HepG2 (cell line): Measurements from ENCODE around the gene TENM3. TPM values are rescaled to one million over a fixed set of nuclear protein-coding genes. Genes with fewer than 3 reads are reported as not detected.

Source experiments
- ATAC-seq: fragments of 200-7000 bp; cut with Tn5 transposase; 3 replicates; pipeline ENCODE4 v1.9.1; 2020; ENCODE audit warnings: mild to moderate bottlenecking, moderate library complexity
- BruUV-seq: library from RNA; stranded (reverse); fragments of 400-500 nt; replicated peaks from 2 replicates; lab custom pipeline; 2021; lab: Mats Ljungman, UMichigan
- CTCF ChIA-PET: fragments of 300-600 bp; formaldehyde crosslinking; extraction: SDS; loops from one replicate; lab custom pipeline; 2021; ENCODE audit warnings: low total read pairs, inconsistent platforms, low intra/inter-chr PET ratio; lab: Yijun Ruan, JAX
- POLR2A ChIA-PET: fragments of 350-600 bp; sonication (Branson Sonifier 250); formaldehyde crosslinking; loops from one replicate; lab custom pipeline; 2020; ENCODE audit warnings: antibody characterized with exemption, inconsistent platforms; lab: Yijun Ruan, JAX
- DNase-seq: peaks from one replicate; pipeline ENCODE4 v3.0.0-alpha.2; 2015; ENCODE audit warnings: low spot score
- FAIRE-seq: peaks from 3 replicates; lab custom pipeline; 2011; peaks lifted over from hg19 to GRCh38; lab: Jason Lieb, UNC
- H2AFZ ChIP-seq: one replicate; pipeline ENCODE4 v1.6.1; 2011; ENCODE audit warnings: low read length, inconsistent platforms
- H3K27ac ChIP-seq: fragments of 300-600 bp; 3 replicates; pipeline ENCODE4 v1.8.0; 2011; ENCODE audit warnings: mixed run types, mild to moderate bottlenecking, mixed read lengths, low read length, inconsistent platforms; ENCODE audit not compliant: insufficient read depth; ENCODE audit errors: extremely low read length
- H3K27me3 ChIP-seq, 2 experiments: fragments of 200-600 bp in 1 of 2; 2 replicates in 1 of 2; 3 replicates in 1 of 2; pipeline versions ENCODE4 v1.6.0 to v1.8.0; 2011; ENCODE audit warnings: low read length in 2 of 2, mild to moderate bottlenecking in 2 of 2, moderate library complexity in 2 of 2, inconsistent platforms in 1 of 2; ENCODE audit not compliant: insufficient read depth in 2 of 2, control insufficient read depth in 1 of 2
- H3K36me3 ChIP-seq, 2 experiments: fragments of 200-600 bp in 1 of 2; replicated peaks in 1 of 2; 2 replicates in 1 of 2; 3 replicates in 1 of 2; pipeline versions ENCODE4 v1.5.1 to v1.8.0; 2011; ENCODE audit warnings: low read length in 2 of 2, inconsistent platforms in 1 of 2; ENCODE audit not compliant: insufficient read depth in 2 of 2, control insufficient read depth in 1 of 2
- H3K4me1 ChIP-seq: 2 replicates; pipeline ENCODE4 v1.5.1; 2012; ENCODE audit warnings: low read length, inconsistent platforms; ENCODE audit not compliant: insufficient read depth
- H3K4me2 ChIP-seq: 2 replicates; pipeline ENCODE4 v1.6.0; 2011; ENCODE audit warnings: low read depth, low read length, inconsistent platforms
- H3K4me3 ChIP-seq, 3 experiments: fragments of 200-600 bp in 1 of 3; sonication (generic), shearing (Covaris generic) in 1 of 3; replicated peaks in 1 of 3; 2 replicates each; pipeline ENCODE4 v1.5.1; 2011 to 2016; ENCODE audit warnings: low read length in 3 of 3, inconsistent platforms in 2 of 3, low read depth in 2 of 3, mild to moderate bottlenecking in 2 of 3, control low read depth in 1 of 3, mixed read lengths in 1 of 3; ENCODE audit not compliant: insufficient read depth in 1 of 3
- H3K79me2 ChIP-seq: one replicate; pipeline ENCODE4 v1.6.1; 2011; ENCODE audit warnings: low read length, inconsistent platforms; ENCODE audit not compliant: insufficient read depth
- H3K9ac ChIP-seq: 2 replicates; pipeline ENCODE4 v1.6.0; 2011; ENCODE audit warnings: mild to moderate bottlenecking, low read depth, low read length, inconsistent platforms; ENCODE audit not compliant: insufficient read depth
- H3K9me3 ChIP-seq: 2 replicates; pipeline ENCODE4 v1.5.1; 2012; ENCODE audit warnings: mild to moderate bottlenecking, low read length
- H4K20me1 ChIP-seq: 2 replicates; pipeline ENCODE4 v1.6.0; 2011; ENCODE audit warnings: inconsistent platforms, mild to moderate bottlenecking, low read length, moderate library complexity; ENCODE audit not compliant: insufficient read depth
- ARNT2 ChIP-seq: sonication (generic); formaldehyde crosslinking; IDR thresholded peaks from 2 replicates; pipeline ENCODE4 v1.8.0; 2022; ENCODE audit warnings: mild to moderate bottlenecking, low read depth, missing genetic modification reagents, moderate library complexity
- CCAR2 ChIP-seq: fragments of 200-400 bp; formaldehyde crosslinking; optimal IDR thresholded peaks from 2 replicates; pipeline ENCODE3; 2018; ENCODE audit warnings: low read depth, mild to moderate bottlenecking, low read length, moderate library complexity
- DMAP1 ChIP-seq: IDR thresholded peaks from 2 replicates; pipeline ENCODE4 v1.6.1; 2016
- ETV5 ChIP-seq: IDR thresholded peaks from 2 replicates; pipeline ENCODE4 v1.6.1; 2018; ENCODE audit warnings: missing biosample characterization, missing genetic modification reagents, inconsistent platforms, borderline replicate concordance
- ZBTB7B ChIP-seq: sonication (generic); formaldehyde crosslinking; IDR thresholded peaks from 2 replicates; pipeline ENCODE4 v1.4.0; 2020; ENCODE audit warnings: missing genetic modification reagents
- ZFP1 ChIP-seq: IDR thresholded peaks from 2 replicates; pipeline ENCODE4 v1.6.1; 2016
- ZNF180 ChIP-seq: sonication (generic); formaldehyde crosslinking; IDR thresholded peaks from 2 replicates; pipeline ENCODE4 v1.4.0; 2020; ENCODE audit warnings: low read depth, missing genetic modification reagents, borderline replicate concordance
- ZNF256 ChIP-seq: sonication (generic); formaldehyde crosslinking; conservative IDR thresholded peaks from 2 replicates; pipeline ENCODE4 v1.4.0; 2020; ENCODE audit warnings: missing genetic modification reagents
- ZNF790 ChIP-seq: sonication (generic); formaldehyde crosslinking; IDR thresholded peaks from 2 replicates; pipeline ENCODE4 v1.8.0; 2022; ENCODE audit warnings: missing genetic modification reagents, mild to moderate bottlenecking, borderline replicate concordance
- WGBS: methylation state at CpG from one replicate; pipeline ENCODE4 v1.1.6; 2017; ENCODE audit warnings: low lambda C conversion rate; 5-methylcytosine and 5-hydroxymethylcytosine counted together
- in situ Hi-C: cut with HindIII; loops from 2 replicates; pipeline ENCODE4 v1.10.0; 2017; ENCODE audit warnings: low pct_unique_long_range_greater_than_20kb; ENCODE audit not compliant: extremely low pct_ligation_motif_present
- intact Hi-C: fragments of 100-400 bp; cut with micrococcal nuclease; formaldehyde crosslinking; loops from one replicate; pipeline ENCODE4 v1.10.0; 2022; ENCODE audit not compliant: unreplicated experiment
- polyA plus RNA-seq, 8 experiments: library from polyadenylated mRNA; depleted of rRNA in 3 of 8; stranded (reverse) in 7 of 8; unstranded in 1 of 8; fragments of >200 nt; fragmentation: Illumina TruSeq in 4 of 8; extraction: Trizol in 4 of 8; gene quantifications; 2 replicates each; pipeline versions ENCODE4 v1.2.1 to v1.2.3, GENCODE V29; 2011 to 2016; ENCODE audit warnings: low read depth in 4 of 8, missing spikeins in 1 of 8, mixed read lengths in 1 of 8; ENCODE audit not compliant: insufficient read depth in 1 of 8
- total RNA-seq, 5 experiments: library from RNA; depleted of rRNA; stranded (reverse); fragments of >200 nt; fragmentation: Illumina TruSeq; extraction: Trizol; gene quantifications; 2 replicates each; pipeline ENCODE4 v1.2.3, GENCODE V29; 2016; ENCODE audit warnings: low read depth in 1 of 5

TENM3 gene
- total and polyA plus RNA-seq, 2 of the 13 experiments (the other 11 are each of a cell fraction or from before 2014, with no cell fraction given), result 0.04 TPM; not detected in 1

GRCh38 chr4:182823576-182823975 is 580.4 kb downstream of the TENM3 start:
- in situ Hi-C loops, result loop anchor here (25.0 kb wide), 1 partner anchor 1261 kb away; no protein-coding TSS in a partner anchor
- no peaks in the 10 kb centered on the region for H3K9me3 ChIP-seq
- no peaks in the 10 kb centered on the region for H3K36me3 ChIP-seq
- TF ChIP-seq ZNF790 (CRISPR knock-in tag), result no peak
- TF ChIP-seq DMAP1 (CRISPR knock-in tag), result no peak
- no peak for TF ChIP-seq ZBTB7B (CRISPR knock-in tag)
- TF ChIP-seq ZFP1, result no peak
- TF ChIP-seq ETV5 (CRISPR knock-in tag), result no peak
- TF ChIP-seq, all 625 proteins: peak for 0
- WGBS, result 0% methylated on average over 1 of the region's 1 CpG
- Histone ChIP-seq H3K79me2 (no peaks in the 10 kb centered on the region), H2AFZ (no peak overlapping the region), H3K9ac (no peak overlapping the region), H4K20me1 (no peaks in the 10 kb centered on the region), H3K4me2 (no peak overlapping the region), H3K4me1 (no peaks in the 10 kb centered on the region), H3K4me3 (no peak overlapping the region), H3K27me3 (peaks cover 0 to 5% of the 10 kb centered on the region in 2 experiments; a peak in 3 of 5 replicates), H3K27ac (no peak overlapping the region)
- no TSS peak for BruUV-seq
- FAIRE-seq (no peak), ATAC-seq (no peak), DNase-seq (no peak)
- intact Hi-C loops, result no loop called here
- CTCF ChIA-PET, result no interaction called here
- POLR2A ChIA-PET, result no interaction called here

- ChIA-PET CTCF (no interaction called here), POLR2A (no interaction called here)
- no peak overlapping the region for H2AFZ ChIP-seq
- ATAC-seq (no peak; the same call in 2 of the 3 replicates), FAIRE-seq (no peak), DNase-seq (no peak)
- no peak overlapping the region for H3K9ac ChIP-seq
- in situ Hi-C loops (no loop called here), intact Hi-C loops (no loop called here)
- no peaks in the 10 kb centered on the region for H3K79me2 ChIP-seq
- no peak overlapping the region for H3K27ac ChIP-seq
- BruUV-seq, result no TSS peak
- no peak for TF ChIP-seq ZNF256 (CRISPR knock-in tag)
- TF ChIP-seq ARNT2 (CRISPR knock-in tag), result no peak
- TF ChIP-seq CCAR2, result no peak
- TF ChIP-seq ZNF180 (CRISPR knock-in tag), result no peak
- no peaks in the 10 kb centered on the region for H3K4me1 ChIP-seq
- no peaks in the 10 kb centered on the region for H4K20me1 ChIP-seq
- WGBS, result 0% methylated on average over 2 of the region's 8 CpGs
- no peak overlapping the region for H3K4me3 ChIP-seq
- no peaks in the 10 kb centered on the region for H3K36me3 ChIP-seq
- H3K9me3 ChIP-seq, result no peaks in the 10 kb centered on the region
- no peak overlapping the region for H3K4me2 ChIP-seq
- H3K27me3 ChIP-seq, result peaks cover 0 to 3% of the 10 kb centered on the region in 2 experiments; a peak in 3 of 5 replicates
Measured at GRCh38 chr4:182825003-182825402, 581.8 kb downstream of the TENM3 start.
